Erythroblast (primary cell): ENCODE measurements around the gene ARHGAP21.

Experiments
- GATA1 ChIP-seq: IDR thresholded peaks from 2 replicates; pipeline ENCODE4 v1.6.1; 2011; ENCODE audit warnings: low read depth, mild to moderate bottlenecking, control low read depth, low read length, moderate library complexity
- POLR2A ChIP-seq: IDR thresholded peaks from 2 replicates; pipeline ENCODE4 v1.6.1; 2011; ENCODE audit warnings: mild to moderate bottlenecking, low read length

- TF ChIP-seq POLR2A, result no peak
- no peak for TF ChIP-seq GATA1
Measured at GRCh38 chr10:24744946-24745345, 21.3 kb upstream of the ARHGAP21 start.
